Epithelial cell of proximal tubule (primary cell): ENCODE results near the gene JMJD1C. TPM values are rescaled to one million over a fixed set of nuclear protein-coding genes. Genes with fewer than 3 reads are reported as not detected.
"Not testable (repeated sequence)": the region's sequence is repeated elsewhere in the genome, so short reads cannot be mapped to it uniquely, and the experiment has no call there.

Experiments
- DNase-seq: peaks from one replicate; pipeline ENCODE4 v3.0.0-alpha.2; 2011; ENCODE audit warnings: low read depth
- H3K4me3 ChIP-seq: 2 replicates; pipeline ENCODE4 v1.5.1; 2011; ENCODE audit warnings: low read depth, mild to moderate bottlenecking, low read length
- total RNA-seq: library from RNA; depleted of rRNA; stranded (reverse); fragments of >200 nt; gene quantifications from 2 replicates; pipeline ENCODE4 v1.2.3, GENCODE V29; 2015
- TF ChIP-seq, protein P1 (sequence below): conservative IDR thresholded peaks from 2 replicates; pipeline ENCODE4 v1.5.1; 2012; ENCODE audit warnings: low read depth, mild to moderate bottlenecking, low read length

JMJD1C gene
- total RNA-seq, 1 donor from 2014 or later = 56.6 TPM

- no peak overlapping the region for H3K4me3 ChIP-seq
- no peak for DNase-seq
- TF ChIP-seq, protein P1, sequence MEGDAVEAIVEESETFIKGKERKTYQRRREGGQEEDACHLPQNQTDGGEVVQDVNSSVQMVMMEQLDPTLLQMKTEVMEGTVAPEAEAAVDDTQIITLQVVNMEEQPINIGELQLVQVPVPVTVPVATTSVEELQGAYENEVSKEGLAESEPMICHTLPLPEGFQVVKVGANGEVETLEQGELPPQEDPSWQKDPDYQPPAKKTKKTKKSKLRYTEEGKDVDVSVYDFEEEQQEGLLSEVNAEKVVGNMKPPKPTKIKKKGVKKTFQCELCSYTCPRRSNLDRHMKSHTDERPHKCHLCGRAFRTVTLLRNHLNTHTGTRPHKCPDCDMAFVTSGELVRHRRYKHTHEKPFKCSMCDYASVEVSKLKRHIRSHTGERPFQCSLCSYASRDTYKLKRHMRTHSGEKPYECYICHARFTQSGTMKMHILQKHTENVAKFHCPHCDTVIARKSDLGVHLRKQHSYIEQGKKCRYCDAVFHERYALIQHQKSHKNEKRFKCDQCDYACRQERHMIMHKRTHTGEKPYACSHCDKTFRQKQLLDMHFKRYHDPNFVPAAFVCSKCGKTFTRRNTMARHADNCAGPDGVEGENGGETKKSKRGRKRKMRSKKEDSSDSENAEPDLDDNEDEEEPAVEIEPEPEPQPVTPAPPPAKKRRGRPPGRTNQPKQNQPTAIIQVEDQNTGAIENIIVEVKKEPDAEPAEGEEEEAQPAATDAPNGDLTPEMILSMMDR = no peak
These were observed 37.1 kb upstream of the JMJD1C start for GRCh38 chr10:63502832-63503231.

DNA sequence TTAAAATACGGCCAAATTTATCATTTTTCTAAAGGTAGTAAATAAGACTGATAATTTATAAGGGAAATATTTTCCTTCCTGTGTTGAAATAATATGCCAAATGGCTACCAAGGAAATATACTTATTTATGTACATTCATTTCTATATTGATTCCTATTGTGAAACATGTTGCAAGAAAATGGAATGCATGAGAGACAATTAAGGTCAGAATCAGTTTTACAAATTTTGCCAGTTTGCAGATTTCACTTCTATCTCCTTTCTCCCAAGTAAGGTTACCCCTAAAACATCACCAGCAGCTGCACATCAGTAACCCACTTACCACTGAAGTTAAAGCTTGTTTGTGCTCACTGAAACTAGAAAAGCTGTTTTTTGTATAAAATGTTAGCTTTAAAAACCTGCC is 36.2 kb upstream of the JMJD1C start:
- TF ChIP-seq, protein P1 = no peak
- no peak overlapping the region for H3K4me3 ChIP-seq
- DNase-seq = no peak

- DNase-seq, H3K4me3 ChIP-seq: not testable (repeated sequence)
These were observed 34.8 kb upstream of the JMJD1C start for GRCh38 chr10:63500551-63500950.

- no peak for DNase-seq
- no peak overlapping the region for H3K4me3 ChIP-seq
- TF ChIP-seq, protein P1 = no peak
These were observed 32.9 kb upstream of the JMJD1C start for GRCh38 chr10:63498665-63499064.

- TF ChIP-seq, protein P1 = no peak
These were observed 31.5 kb upstream of the JMJD1C start for GRCh38 chr10:63497321-63497720.

GRCh38 chr10:63496561-63496960 is 30.8 kb upstream of the JMJD1C start:
- H3K4me3 ChIP-seq = no peak overlapping the region
- DNase-seq = no peak
- TF ChIP-seq, protein P1 = no peak

More at GRCh38 chr10:63497321-63497720, 31.5 kb upstream of the JMJD1C start:
- no peak for DNase-seq
- H3K4me3 ChIP-seq = no peak overlapping the region

GRCh38 chr10:63494951-63495350 is 29.2 kb upstream of the JMJD1C start:
- TF ChIP-seq, protein P1 = no peak
- no peak overlapping the region for H3K4me3 ChIP-seq
- no peak for DNase-seq
